OCI-LY3 (cell line): ENCODE results near the gene SV2B.

Experiments
- H2AFZ ChIP-seq: fragments of 200-600, 300-600 bp; shearing (Covaris generic); 2 replicates; pipeline ENCODE4 v1.6.0; 2014; ENCODE audit warnings: antibody characterized with exemption, low read depth, low read length
- H3K27ac ChIP-seq: fragments of 200-600, 300-600 bp; sonication (generic); 2 replicates; pipeline ENCODE4 v1.5.1; 2014; ENCODE audit warnings: mild to moderate bottlenecking, low read length, moderate library complexity, mixed read lengths
- H3K27me3 ChIP-seq: fragments of 200-600, 300-600 bp; sonication (generic); 2 replicates; pipeline ENCODE4 v1.6.1; 2014; ENCODE audit warnings: low read depth, low read length, mixed read lengths
- H3K36me3 ChIP-seq: fragments of 200-600, 300-600 bp; sonication (generic); replicated peaks from 2 replicates; pipeline ENCODE3; 2014; ENCODE audit warnings: low read depth, low read length, mixed read lengths
- H3K4me1 ChIP-seq: fragments of 300-600, 200-600 bp; sonication (generic); 2 replicates; pipeline ENCODE4 v1.6.1; 2014; ENCODE audit warnings: low read length, mixed read lengths
- H3K4me2 ChIP-seq: fragments of 200-600, 300-600 bp; sonication (generic); 2 replicates; pipeline ENCODE4 v1.6.1; 2014; ENCODE audit warnings: low read length, mixed read lengths
- H3K4me3 ChIP-seq: fragments of 300-600, 200-600 bp; sonication (generic); 2 replicates; pipeline ENCODE4 v1.5.1; 2014; ENCODE audit warnings: antibody characterized with exemption, mild to moderate bottlenecking, low read length, moderate library complexity
- H3K79me2 ChIP-seq: fragments of 300-600, 200-600 bp; shearing (Covaris generic); 2 replicates; pipeline ENCODE4 v1.6.1; 2014; ENCODE audit warnings: mild to moderate bottlenecking, low read length, mixed read lengths
- H3K9ac ChIP-seq: fragments of 300-600, 200-600 bp; shearing (Covaris generic); 2 replicates; pipeline ENCODE4 v1.6.0; 2014; ENCODE audit warnings: mild to moderate bottlenecking, low read length, moderate library complexity
- H3K9me3 ChIP-seq: fragments of 200-600, 300-600 bp; shearing (Covaris generic); 2 replicates; pipeline ENCODE4 v1.6.1; 2014; ENCODE audit warnings: low read length, mixed read lengths; ENCODE audit not compliant: insufficient read depth
- H4K20me1 ChIP-seq: fragments of 200-600, 300-600 bp; sonication (generic); 2 replicates; pipeline ENCODE4 v1.6.1; 2016; ENCODE audit warnings: low read length, mixed read lengths; ENCODE audit not compliant: insufficient read depth
- EZH2phosphoT487 ChIP-seq: fragments of 200-600 bp; shearing (Covaris generic); IDR thresholded peaks from 2 replicates; pipeline ENCODE4 v1.6.1; 2018; ENCODE audit warnings: antibody characterized with exemption, mixed run types, low read depth
- TF ChIP-seq, protein P1 (sequence below): fragments of 200-600, 300-600 bp; sonication (generic); IDR thresholded peaks from 2 replicates; pipeline ENCODE4 v1.5.1; 2014; ENCODE audit warnings: antibody characterized with exemption, low read length, low read depth

The SV2B gene

GRCh38 chr15:91133511-91133910 is 33.5 kb downstream of the SV2B start:
- Histone ChIP-seq H3K4me1 (peaks cover 11% of the 10 kb centered on the region), H3K4me2 (no peak overlapping the region), H4K20me1 (no peaks in the 10 kb centered on the region), H2AFZ (no peak overlapping the region), H3K27ac (no peak overlapping the region), H3K9ac (no peak overlapping the region), H3K79me2 (no peaks in the 10 kb centered on the region), H3K4me3 (no peak overlapping the region), H3K36me3 (no peaks in the 10 kb centered on the region), H3K9me3 (no peaks in the 10 kb centered on the region), H3K27me3 (peaks cover 43% of the 10 kb centered on the region)
- TF ChIP-seq, protein P1, sequence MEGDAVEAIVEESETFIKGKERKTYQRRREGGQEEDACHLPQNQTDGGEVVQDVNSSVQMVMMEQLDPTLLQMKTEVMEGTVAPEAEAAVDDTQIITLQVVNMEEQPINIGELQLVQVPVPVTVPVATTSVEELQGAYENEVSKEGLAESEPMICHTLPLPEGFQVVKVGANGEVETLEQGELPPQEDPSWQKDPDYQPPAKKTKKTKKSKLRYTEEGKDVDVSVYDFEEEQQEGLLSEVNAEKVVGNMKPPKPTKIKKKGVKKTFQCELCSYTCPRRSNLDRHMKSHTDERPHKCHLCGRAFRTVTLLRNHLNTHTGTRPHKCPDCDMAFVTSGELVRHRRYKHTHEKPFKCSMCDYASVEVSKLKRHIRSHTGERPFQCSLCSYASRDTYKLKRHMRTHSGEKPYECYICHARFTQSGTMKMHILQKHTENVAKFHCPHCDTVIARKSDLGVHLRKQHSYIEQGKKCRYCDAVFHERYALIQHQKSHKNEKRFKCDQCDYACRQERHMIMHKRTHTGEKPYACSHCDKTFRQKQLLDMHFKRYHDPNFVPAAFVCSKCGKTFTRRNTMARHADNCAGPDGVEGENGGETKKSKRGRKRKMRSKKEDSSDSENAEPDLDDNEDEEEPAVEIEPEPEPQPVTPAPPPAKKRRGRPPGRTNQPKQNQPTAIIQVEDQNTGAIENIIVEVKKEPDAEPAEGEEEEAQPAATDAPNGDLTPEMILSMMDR, result no peak
- no peak for TF ChIP-seq EZH2phosphoT487

GRCh38 chr15:91135201-91136130 is 35.4 kb downstream of the SV2B start:
- Histone ChIP-seq H3K36me3 (no peaks in the 10 kb centered on the region), H3K4me3 (no peak overlapping the region), H3K27ac (no peak overlapping the region), H3K4me2 (peak overlapping the region; percentile 33), H3K27me3 (peaks cover 46% of the 10 kb centered on the region), H3K9me3 (no peaks in the 10 kb centered on the region), H3K79me2 (no peaks in the 10 kb centered on the region), H3K9ac (no peak overlapping the region), H4K20me1 (no peaks in the 10 kb centered on the region), H3K4me1 (peaks cover 11% of the 10 kb centered on the region), H2AFZ (no peak overlapping the region)
- TF ChIP-seq, protein P1, result no peak
- TF ChIP-seq EZH2phosphoT487, result no peak

GRCh38 chr15:91136386-91136923 is 36.4 kb downstream of the SV2B start:
- Histone ChIP-seq H3K9ac (no peak overlapping the region), H3K4me3 (no peak overlapping the region), H3K4me1 (peaks cover 11% of the 10 kb centered on the region), H4K20me1 (no peaks in the 10 kb centered on the region), H3K9me3 (no peaks in the 10 kb centered on the region), H3K36me3 (no peaks in the 10 kb centered on the region), H3K27me3 (peaks cover 44% of the 10 kb centered on the region), H3K79me2 (no peaks in the 10 kb centered on the region), H3K4me2 (no peak overlapping the region), H2AFZ (no peak overlapping the region), H3K27ac (no peak overlapping the region)
- no peak for TF ChIP-seq EZH2phosphoT487
- TF ChIP-seq, protein P1, result no peak

DNA sequence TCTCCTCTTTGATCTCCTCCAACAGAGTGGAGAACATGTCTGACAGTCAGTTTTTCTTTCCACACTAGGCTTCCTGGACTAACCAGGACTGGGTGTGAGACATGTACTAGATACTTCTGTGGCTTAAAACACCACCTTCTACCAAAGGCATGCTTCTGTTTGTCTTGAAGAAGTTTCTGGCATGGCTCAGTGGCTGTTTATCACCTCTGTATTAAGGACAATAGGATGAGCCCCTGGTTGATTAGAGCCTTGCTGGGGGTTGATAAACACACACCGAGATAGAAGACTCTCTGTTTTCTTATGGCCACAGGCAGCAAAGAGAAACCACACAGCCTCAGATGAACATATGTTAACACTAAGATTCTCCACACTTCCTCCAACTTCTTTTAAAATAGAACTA is 40.5 kb downstream of the SV2B start:
- H3K27me3 ChIP-seq, result peaks cover 49% of the 10 kb centered on the region

More for the DNA sequence above, 40.5 kb downstream of the SV2B start:
- no peak overlapping the region for H3K4me2 ChIP-seq
- no peak overlapping the region for H3K27ac ChIP-seq
- TF ChIP-seq, protein P1, result no peak
- TF ChIP-seq EZH2phosphoT487, result no peak
- no peaks in the 10 kb centered on the region for H4K20me1 ChIP-seq
- H3K4me3 ChIP-seq, result no peak overlapping the region
- no peaks in the 10 kb centered on the region for H3K36me3 ChIP-seq
- no peak overlapping the region for H2AFZ ChIP-seq
- no peak overlapping the region for H3K9ac ChIP-seq
- H3K4me1 ChIP-seq, result peaks cover 6% of the 10 kb centered on the region
- no peaks in the 10 kb centered on the region for H3K79me2 ChIP-seq
- H3K9me3 ChIP-seq, result no peaks in the 10 kb centered on the region
